Neutrophil (primary cell): ENCODE results near the gene MAGEB16.

Experiments
- H3K27ac ChIP-seq: fragments of 200-600 bp; sonication (generic); 2 replicates; pipeline ENCODE4 v1.5.1; 2016; ENCODE audit warnings: mild to moderate bottlenecking, moderate library complexity
- H3K27me3 ChIP-seq: fragments of 200-600 bp; sonication (generic); 2 replicates; pipeline ENCODE4 v1.6.0; 2016; ENCODE audit warnings: mild to moderate bottlenecking
- H3K36me3 ChIP-seq: fragments of 200-600 bp; sonication (generic); 2 replicates; pipeline ENCODE4 v1.5.1; 2017
- H3K4me1 ChIP-seq, 2 experiments: fragments of 200-600 bp in 1 of 2; sonication (generic) in 1 of 2; 1 replicate in 1 of 2; 2 replicates in 1 of 2; pipeline versions ENCODE4 v1.5.1 to v1.6.1; 2013 to 2016; ENCODE audit warnings: low read depth in 1 of 2, low read length in 1 of 2, mild to moderate bottlenecking in 1 of 2, moderate library complexity in 1 of 2; ENCODE audit not compliant: control insufficient read depth in 1 of 2, insufficient read depth in 1 of 2
- H3K4me3 ChIP-seq, 2 experiments: fragments of 200-600 bp in 1 of 2; sonication (generic) in 1 of 2; 1 replicate in 1 of 2; 2 replicates in 1 of 2; pipeline ENCODE4 v1.5.1; 2013 to 2016; ENCODE audit warnings: low read depth in 1 of 2, low read length in 1 of 2, mild to moderate bottlenecking in 1 of 2, moderate library complexity in 1 of 2
- H3K9me3 ChIP-seq: fragments of 200-600 bp; sonication (generic); 2 replicates; pipeline ENCODE4 v1.5.1; 2016
- TF ChIP-seq, protein P1 (sequence below): fragments of 200-600 bp; sonication (generic); IDR thresholded peaks from 2 replicates; pipeline ENCODE4 v1.5.1; 2016; ENCODE audit warnings: antibody characterized with exemption

Gene MAGEB16

GRCh38 chrX:35800474-35800873 lies 2.3 kb downstream of the MAGEB16 start:
- no peaks in the 10 kb centered on the region for H3K4me1 ChIP-seq
- H3K27me3 ChIP-seq, result no peaks in the 10 kb centered on the region
- no peak overlapping the region for H3K27ac ChIP-seq
- H3K4me3 ChIP-seq, result no peak overlapping the region
- no peaks in the 10 kb centered on the region for H3K36me3 ChIP-seq
- no peaks in the 10 kb centered on the region for H3K9me3 ChIP-seq
- TF ChIP-seq, protein P1, sequence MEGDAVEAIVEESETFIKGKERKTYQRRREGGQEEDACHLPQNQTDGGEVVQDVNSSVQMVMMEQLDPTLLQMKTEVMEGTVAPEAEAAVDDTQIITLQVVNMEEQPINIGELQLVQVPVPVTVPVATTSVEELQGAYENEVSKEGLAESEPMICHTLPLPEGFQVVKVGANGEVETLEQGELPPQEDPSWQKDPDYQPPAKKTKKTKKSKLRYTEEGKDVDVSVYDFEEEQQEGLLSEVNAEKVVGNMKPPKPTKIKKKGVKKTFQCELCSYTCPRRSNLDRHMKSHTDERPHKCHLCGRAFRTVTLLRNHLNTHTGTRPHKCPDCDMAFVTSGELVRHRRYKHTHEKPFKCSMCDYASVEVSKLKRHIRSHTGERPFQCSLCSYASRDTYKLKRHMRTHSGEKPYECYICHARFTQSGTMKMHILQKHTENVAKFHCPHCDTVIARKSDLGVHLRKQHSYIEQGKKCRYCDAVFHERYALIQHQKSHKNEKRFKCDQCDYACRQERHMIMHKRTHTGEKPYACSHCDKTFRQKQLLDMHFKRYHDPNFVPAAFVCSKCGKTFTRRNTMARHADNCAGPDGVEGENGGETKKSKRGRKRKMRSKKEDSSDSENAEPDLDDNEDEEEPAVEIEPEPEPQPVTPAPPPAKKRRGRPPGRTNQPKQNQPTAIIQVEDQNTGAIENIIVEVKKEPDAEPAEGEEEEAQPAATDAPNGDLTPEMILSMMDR, result no peak

DNA sequence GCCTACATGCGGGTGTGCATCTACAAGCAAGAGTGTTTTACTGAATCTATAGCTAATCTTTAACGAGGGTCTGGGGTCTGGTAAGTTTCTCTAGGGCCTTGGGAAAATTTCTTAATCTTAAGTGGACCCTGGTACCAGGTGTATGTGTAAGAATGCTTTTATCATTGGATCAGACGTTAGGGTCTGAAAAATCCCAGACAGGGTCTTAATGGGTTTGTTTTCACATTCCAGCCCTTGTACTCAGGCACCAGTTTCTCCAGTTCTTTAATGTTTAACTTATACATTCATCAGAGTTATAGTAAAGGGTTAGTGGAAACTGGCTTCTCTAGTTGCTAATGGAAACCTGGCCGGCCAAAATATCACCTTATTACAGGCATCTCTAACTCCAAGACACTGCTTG lies 11.6 kb downstream of the MAGEB16 start:
- Histone ChIP-seq H3K4me1 (no peaks in the 10 kb centered on the region), H3K4me3 (no peak overlapping the region), H3K36me3 (no peaks in the 10 kb centered on the region), H3K9me3 (no peaks in the 10 kb centered on the region), H3K27me3 (no peaks in the 10 kb centered on the region), H3K27ac (no peak overlapping the region)
- TF ChIP-seq, protein P1, result no peak

DNA sequence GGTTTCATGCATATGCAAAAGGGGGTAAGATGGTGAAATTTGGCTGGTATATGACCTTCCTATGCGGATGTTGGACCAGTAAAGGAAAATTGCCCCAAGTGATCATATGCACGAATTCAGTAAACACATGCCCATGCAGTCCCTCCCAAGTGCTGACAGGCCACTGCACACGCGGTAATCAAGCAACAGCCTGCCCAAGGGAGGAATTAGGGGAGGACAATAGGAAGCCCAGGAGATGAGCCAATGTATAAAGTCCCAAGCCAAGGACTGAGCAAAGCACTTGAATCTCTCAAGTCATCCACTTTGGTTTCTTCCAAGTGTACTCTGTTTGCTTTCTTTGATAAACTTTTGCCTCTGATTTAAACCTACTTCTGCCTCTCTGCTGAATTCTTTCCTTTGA lies 21.1 kb downstream of the MAGEB16 start:
- no peak overlapping the region for H3K27ac ChIP-seq
- no peaks in the 10 kb centered on the region for H3K36me3 ChIP-seq
- H3K4me1 ChIP-seq, result no peaks in the 10 kb centered on the region
- no peaks in the 10 kb centered on the region for H3K9me3 ChIP-seq
- no peak overlapping the region for H3K4me3 ChIP-seq
- TF ChIP-seq, protein P1, result no peak
- no peaks in the 10 kb centered on the region for H3K27me3 ChIP-seq

- Histone ChIP-seq H3K4me1 (no peaks in the 10 kb centered on the region), H3K4me3 (no peak overlapping the region), H3K27ac (no peak overlapping the region), H3K9me3 (no peaks in the 10 kb centered on the region), H3K27me3 (no peaks in the 10 kb centered on the region), H3K36me3 (no peaks in the 10 kb centered on the region)
- TF ChIP-seq, protein P1, result no peak
Measured at GRCh38 chrX:35826503-35826902, 28.4 kb downstream of the MAGEB16 start.

DNA sequence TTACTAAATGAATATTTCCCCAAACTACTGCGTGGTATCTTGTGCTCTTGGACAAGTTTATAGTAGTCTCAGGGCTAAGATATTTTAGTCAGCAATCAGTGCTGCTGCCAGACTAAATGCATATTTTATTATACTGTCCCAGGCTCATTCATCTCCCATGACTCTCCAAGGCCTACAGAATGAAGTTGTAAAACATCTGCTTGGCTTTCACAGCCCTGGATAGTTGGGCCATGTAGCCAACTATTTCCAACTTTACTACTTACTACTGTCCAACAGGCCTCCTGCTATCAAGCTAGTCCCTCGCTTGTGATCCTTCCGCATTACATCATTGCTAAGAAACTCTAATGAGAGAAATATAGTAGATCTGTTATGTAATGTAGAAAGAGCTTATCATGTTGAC lies 31.4 kb downstream of the MAGEB16 start:
- Histone ChIP-seq H3K9me3 (no peaks in the 10 kb centered on the region), H3K27me3 (no peaks in the 10 kb centered on the region), H3K36me3 (no peaks in the 10 kb centered on the region), H3K4me3 (no peak overlapping the region), H3K4me1 (no peaks in the 10 kb centered on the region), H3K27ac (no peak overlapping the region)
- TF ChIP-seq, protein P1, result no peak

GRCh38 chrX:35841872-35842271 lies 43.7 kb downstream of the MAGEB16 start:
- TF ChIP-seq, protein P1, result no peak
- no peaks in the 10 kb centered on the region for H3K27me3 ChIP-seq
- no peak overlapping the region for H3K27ac ChIP-seq
- H3K9me3 ChIP-seq, result no peaks in the 10 kb centered on the region
- H3K4me3 ChIP-seq, result no peak overlapping the region
- H3K4me1 ChIP-seq, result no peaks in the 10 kb centered on the region
- H3K36me3 ChIP-seq, result no peaks in the 10 kb centered on the region
